GM19043 (cell line): ENCODE measurements around the gene B3GNT2.
"Not testable (repeated sequence)": the region's sequence is repeated elsewhere in the genome, so short reads cannot be mapped to it uniquely, and the experiment has no call there.

Experiments
- ATAC-seq: cut with Tn5 transposase; IDR thresholded peaks from one replicate; pipeline ENCODE4 v1.9.1; 2021; ENCODE audit warnings: low read depth; ENCODE audit not compliant: unreplicated experiment

Gene B3GNT2

DNA sequence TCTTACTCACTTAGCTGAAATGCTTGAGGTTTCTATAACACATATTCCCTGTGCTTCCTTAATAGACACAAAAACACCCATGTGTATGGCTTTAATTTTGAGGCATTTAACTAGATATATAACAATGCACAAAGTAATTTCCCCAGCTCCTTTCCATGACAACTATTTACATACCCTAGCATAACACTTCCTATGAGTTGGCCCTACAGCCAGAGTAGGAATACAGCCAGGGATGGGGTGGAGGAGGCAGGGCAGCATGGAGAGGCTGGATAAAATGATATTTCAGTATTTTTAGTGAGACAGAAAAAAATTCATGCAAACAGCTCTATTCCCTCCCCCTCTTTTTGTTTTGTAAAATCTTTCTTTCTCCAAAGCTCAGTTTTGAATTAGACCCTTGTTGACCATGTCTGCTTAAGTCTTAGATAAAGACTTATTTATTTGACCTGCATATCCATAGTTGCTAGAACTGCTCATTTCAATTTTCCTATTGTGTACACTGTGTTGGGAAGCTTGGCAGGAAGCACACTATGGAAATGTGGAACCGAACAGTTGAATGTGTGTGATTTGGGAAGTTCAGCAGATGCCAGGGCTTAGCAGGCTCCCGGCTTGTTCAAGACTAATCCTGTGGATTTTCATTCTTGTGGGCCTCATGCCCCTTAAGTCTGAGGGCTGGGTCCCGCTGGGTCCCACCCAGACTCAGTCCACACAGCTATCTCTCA lies 11.2 kb upstream of the B3GNT2 start:
- ATAC-seq, result no peak

DNA sequence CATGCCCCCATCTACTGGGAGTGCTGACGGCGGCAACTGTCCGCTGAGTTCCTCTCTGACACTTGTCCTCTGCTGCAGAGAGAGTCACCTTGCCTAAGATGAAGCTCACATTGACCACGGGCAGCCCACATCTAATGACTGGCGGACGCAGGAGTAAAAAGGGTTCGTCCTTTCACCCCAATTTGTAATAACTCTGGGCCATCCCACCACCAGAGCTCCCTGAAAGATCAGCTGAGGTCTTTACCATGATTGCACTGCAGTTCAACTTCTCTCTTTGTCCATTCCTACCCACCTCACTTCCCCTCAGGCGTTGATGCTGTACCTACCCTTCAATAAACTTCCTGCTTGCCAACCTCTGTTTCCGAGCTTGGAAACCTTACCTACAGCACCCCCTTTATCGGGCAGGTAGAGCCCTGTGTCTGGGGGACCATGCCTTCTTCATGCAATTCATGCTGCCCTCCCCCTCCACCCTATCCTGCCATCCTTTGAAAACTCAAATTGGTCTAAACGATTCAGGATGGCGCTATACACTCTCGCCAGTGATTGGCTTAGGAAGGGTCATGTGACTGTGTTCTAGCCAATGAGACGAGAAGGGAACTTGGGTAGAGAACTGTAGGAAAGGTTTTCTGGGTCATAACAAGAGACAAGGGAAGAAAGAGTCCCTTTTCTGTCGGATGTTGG lies 10.3 kb upstream of the B3GNT2 start:
- no peak for ATAC-seq

DNA sequence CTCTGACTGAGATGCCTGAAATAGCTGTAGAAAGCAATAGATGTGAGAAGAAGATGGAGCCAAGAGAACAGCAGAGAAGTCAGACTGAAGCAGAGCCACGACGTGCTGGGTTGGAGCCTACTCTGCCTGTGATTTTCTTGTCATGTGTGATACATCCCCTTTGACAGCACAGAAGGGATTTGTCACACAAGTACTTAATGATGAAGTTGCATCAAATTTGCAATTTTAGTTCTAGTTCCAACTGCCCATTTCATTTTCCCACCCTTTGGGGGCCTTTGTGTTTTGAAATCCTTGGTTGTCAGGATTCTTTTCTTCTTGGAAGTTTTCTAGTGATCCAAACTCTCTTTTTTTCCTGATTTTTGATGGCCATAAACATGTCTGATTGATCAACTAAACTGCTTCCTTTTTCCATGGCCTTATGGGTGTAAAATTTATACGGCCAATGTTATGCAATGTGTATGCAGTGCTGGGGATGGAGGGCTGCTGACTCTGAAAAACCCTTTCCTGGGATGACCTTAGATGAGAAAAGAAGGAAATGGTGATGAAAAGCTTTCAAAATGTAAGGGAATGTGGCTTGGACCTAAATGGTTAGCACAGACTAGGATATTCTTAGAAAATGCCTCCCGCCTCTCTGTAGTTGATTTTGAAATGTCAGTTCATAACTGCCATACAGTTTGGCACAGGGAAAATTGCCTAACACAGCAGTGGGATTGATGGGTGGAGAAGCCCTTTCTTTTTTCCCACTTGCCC lies 9.6 kb upstream of the B3GNT2 start:
- ATAC-seq, result no peak

GRCh38 chr2:62187246-62187645 lies 8.7 kb upstream of the B3GNT2 start:
- ATAC-seq, result no peak

DNA sequence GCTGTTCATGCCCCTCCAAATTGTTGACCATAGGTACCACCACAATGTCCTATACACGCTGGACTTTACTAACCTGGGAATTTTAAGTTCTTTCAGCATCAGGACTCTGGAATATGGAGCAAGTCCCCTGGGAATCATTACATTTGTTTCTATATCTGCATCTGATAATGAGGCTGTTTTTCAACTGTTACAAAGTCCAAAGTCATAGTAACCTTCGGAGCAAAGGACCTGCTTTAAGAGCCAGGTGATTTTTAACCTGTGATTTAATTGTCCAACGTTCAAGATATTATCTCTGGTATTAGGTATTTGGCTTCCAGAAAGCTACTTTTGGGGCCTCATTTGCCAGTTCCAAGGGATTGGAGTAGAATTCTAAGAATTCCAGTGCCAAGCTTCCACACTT lies 7.5 kb upstream of the B3GNT2 start:
- no peak for ATAC-seq

- ATAC-seq, result no peak
These were observed 6.7 kb upstream of the B3GNT2 start for GRCh38 chr2:62189196-62189595.

DNA sequence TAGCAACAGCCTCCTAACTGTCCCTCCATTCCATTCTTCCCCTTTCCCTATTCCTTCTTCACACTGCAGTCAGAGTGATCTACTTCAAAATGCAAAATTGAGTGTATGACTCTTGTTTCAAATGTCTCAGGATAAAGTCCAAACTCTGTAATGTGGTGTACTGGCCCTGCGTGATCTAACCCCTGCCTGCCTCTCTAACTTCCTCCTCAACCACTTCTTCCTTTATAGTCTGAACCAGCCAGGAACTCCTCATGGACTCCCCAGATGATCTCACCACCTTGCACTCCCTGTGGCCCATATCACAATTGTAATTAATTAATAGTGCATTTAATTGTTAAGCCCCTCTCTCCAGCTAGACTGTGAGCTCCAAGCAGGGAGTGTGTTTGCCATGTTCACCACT lies 3.1 kb upstream of the B3GNT2 start:
- no peak for ATAC-seq

DNA sequence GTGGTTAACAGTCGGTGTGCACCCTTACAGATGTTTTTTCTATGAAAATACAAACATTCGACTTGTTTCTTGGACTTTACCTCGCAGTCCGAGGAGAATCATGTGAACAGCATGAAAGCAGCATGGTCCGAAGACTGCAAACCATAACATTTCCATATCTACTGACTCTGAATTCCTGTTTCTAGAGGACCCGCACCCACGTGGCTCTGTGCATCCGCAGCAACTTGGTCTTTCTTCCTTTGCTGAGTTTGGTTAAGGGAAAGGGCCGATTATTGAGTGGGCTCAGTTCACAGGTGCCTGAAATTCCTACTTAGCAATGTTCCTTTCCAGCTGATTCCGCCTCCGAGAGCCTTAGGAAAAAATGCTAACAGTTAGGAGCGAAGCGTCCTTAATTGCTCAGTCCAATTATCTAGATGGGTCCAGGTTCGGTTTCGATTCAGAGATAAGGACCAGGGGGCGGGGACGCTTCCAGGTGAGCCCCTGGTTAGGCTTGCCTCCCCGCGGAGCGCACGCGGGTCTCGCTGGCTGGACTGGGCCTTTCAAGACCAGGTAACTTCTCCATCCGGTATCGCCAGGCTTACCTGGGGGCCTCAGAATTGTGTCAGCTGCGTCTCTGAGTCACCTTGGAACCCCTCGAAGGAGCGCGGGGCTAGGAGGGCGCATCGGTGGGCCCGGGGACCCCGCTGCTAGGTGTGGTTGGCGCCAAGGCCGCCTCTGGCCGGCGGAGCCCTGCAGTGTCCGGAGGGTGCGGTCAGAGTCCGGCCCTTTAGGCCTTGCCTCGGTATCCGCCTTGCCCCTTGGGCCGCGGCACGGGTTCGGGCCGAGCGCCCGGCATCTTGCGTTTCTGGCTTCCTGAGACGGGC lies 1.1 kb upstream of the B3GNT2 start:
- no peak for ATAC-seq

DNA sequence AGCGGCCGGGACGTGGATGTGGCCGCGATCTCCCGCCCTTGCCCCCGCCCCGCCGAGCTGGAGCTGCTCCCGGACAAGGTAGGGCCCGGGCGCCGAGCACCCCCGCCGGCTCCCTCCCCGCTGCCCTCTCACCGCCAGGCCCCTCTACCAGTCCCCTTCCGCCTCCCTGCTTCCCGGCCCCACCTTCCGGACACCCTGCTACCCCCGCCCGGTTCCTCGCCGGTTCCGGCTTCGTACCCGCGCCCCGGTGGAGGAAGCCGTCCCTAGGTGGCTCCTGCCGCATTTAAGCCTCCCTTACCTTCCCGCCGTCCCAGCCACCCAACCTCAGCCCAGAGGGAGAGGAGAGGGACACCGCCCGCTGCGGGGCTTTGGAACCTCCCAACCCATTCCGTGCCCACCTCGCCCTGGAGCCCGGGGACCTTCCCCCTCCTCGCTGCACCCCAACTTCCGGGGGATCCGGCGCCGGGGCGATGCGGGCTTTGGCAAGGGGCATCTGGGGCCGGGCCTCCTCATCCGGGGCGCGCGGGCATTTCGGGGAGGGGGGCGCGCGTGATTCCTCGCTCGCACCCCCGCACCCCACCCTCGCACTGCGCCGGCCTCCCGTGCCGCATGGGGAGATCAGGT lies 475 bp downstream of the B3GNT2 start:
- peak; percentile 5 for ATAC-seq

DNA sequence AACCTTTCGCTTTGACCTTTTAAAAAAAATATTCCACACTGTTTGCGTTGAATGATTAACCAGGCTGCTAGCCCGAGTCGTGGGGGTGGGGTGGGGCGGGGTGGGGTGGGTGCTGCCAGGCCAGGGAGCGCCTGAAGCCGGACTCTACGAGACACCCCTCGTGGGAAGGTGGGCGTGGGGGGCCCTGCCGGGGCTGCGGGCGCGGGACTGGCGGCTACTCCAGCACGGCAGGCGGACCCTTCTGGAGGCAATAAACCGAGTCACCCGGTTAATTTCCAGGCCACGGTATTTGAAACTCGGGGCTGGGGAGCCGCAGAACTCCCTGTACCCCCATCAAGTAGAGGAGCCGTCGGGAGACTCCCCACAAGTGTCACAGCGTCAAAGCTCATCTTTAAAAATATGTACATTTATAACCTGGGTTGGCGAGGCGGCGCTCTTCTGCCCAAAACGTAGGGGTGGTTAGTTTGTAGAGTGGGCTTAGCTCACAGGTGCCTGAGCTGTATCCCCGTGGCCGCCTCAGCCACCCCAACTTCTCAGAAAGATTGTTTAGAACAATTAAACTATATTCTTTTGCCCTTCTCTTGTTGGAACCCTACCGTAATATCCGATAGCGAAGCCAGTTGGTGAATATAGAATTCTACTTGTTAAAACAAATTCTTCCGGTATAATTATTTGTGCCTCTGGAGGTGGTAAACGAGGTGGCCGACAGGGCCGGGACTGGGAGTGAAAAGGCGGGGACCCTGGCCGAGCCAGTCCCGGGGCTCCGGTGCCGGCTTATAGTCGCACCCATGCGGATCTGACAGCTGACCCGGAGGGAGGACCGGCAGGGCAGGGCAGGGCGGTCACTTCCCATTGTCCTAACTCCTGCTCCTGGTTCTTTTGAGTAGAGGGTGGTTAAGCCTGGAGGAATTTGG lies 1.4 kb downstream of the B3GNT2 start:
- ATAC-seq, result no peak

GRCh38 chr2:62197925-62198633 lies 2.2 kb downstream of the B3GNT2 start:
- ATAC-seq, result no peak

- ATAC-seq, result not testable (repeated sequence)
These were observed 2.9 kb downstream of the B3GNT2 start for GRCh38 chr2:62198854-62199253.

- no peak for ATAC-seq
These were observed 3.6 kb downstream of the B3GNT2 start for GRCh38 chr2:62199392-62200125.

DNA sequence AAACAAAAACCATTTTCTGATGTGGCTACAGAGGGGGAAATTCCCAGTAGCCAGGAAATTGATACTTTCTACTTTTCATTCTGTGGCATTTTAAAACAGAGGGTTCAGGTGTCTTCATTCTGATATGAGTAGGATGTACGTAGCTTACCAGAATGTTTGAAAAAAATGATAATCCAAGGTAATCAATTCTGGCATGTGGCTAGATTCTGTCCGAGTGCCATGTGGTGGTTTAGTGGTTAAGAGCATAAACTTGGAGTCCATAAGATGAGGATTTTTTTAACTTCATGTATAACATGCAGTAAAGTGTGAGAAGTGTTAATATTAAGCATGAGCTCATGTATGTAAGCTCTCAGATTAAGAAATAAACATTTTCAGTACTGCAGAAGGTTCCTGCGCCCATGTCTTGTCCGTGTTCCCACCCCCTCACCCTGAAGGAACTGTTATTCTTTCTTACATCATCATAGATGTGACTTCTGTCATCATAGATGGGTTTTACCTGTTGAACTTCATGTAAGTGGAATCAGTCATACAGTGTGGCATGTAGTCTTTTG lies 4.5 kb downstream of the B3GNT2 start:
- no peak for ATAC-seq

DNA sequence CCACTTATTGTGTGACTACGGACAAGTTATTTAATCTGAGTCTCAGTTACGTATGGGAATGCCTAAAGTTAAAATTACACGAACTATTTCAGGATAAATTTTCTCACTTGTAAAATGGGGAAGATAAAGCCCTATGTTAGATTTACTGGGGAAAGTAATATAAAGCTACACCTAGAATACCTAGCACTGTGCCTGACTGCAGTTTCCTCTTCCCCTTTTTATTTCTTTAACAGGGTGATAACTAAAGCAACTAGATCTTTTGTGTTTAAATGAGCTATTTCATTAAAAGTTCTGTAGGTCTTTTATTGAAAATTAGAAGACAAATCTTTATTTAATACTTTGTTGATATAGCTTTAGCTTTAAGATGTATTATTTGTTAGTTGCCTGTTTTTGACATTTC lies 5.0 kb downstream of the B3GNT2 start:
- ATAC-seq, result no peak

DNA sequence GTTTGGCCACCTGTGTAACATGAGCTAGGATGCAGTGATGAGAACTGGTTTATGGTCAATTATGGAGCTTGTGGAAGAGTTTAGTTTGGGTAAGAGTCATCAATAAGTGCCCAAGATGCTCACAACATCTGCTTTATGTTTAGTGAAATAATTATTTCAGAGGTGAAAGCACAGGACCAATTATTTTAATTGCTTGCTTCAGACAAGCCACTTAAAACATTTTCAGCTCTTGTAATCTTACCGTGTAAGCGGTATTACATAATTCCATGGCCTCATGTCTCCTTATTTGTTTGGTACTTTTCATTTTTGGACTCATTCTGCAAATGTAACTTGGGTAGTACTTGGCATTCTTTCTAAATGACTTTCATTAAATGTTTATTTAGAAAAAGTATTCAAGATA lies 5.4 kb downstream of the B3GNT2 start:
- no peak for ATAC-seq

DNA sequence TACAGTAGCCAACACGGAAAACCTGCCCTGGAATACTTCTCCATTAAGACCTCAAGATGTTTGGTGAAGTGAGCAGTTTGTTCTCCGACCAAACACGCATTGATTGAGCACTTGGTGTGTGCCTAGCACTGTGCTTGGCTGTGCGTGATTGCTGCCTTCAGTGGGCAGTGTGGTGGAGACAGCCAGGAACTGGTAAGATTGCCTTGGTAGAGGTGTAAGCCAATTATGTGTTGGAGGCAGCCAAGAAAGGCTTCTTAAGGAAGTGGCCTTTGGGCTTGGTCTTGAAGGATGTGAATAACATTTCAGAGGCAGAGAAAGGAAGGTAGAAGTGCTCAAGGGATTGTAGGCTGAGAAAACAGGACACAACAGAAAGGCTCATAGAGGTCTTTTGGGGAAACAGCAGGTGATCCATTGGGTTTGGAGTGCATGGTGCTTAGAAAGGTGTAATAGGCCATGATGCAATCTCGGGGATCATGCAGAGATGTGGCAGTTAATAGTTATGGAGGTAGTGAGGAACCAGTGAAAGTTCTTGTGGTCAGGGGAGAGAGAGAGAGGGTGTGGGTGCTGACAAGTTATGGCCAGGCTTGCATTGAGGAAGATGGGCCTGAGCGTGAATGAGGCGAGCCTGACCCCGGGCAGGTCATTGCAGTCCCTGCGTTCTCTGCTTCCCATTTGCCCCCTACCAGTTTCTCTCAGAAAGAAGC lies 6.3 kb downstream of the B3GNT2 start:
- peak; percentile 44 for ATAC-seq
